Thyroid gland (tissue), 4 donors: ENCODE results near the gene KCNK18.

ENCODE experiments used
- POLR2A ChIP-seq, 2 donors: fragments of 450-650 bp; IDR thresholded peaks; one replicate each; pipeline ENCODE4 v1.6.1; 2017; ENCODE audit warnings: antibody characterized with exemption in 2 of 2, mild to moderate bottlenecking in 2 of 2, moderate library complexity in 1 of 2
- TF ChIP-seq, protein P1 (sequence below), 6 experiments: fragments of 200-600 bp in 3 of 6; fragments of 450-650 bp in 3 of 6; sonication (generic) in 3 of 6; IDR thresholded peaks; one replicate each; pipeline ENCODE4 v1.5.1; 2016 to 2019; ENCODE audit warnings: antibody characterized with exemption in 6 of 6, mild to moderate bottlenecking in 2 of 6, inconsistent platforms in 1 of 6, moderate library complexity in 1 of 6

GRCh38 chr10:117239721-117240620 lies 42.7 kb downstream of the KCNK18 start:
- TF ChIP-seq, protein P1, sequence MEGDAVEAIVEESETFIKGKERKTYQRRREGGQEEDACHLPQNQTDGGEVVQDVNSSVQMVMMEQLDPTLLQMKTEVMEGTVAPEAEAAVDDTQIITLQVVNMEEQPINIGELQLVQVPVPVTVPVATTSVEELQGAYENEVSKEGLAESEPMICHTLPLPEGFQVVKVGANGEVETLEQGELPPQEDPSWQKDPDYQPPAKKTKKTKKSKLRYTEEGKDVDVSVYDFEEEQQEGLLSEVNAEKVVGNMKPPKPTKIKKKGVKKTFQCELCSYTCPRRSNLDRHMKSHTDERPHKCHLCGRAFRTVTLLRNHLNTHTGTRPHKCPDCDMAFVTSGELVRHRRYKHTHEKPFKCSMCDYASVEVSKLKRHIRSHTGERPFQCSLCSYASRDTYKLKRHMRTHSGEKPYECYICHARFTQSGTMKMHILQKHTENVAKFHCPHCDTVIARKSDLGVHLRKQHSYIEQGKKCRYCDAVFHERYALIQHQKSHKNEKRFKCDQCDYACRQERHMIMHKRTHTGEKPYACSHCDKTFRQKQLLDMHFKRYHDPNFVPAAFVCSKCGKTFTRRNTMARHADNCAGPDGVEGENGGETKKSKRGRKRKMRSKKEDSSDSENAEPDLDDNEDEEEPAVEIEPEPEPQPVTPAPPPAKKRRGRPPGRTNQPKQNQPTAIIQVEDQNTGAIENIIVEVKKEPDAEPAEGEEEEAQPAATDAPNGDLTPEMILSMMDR (IDR thresholded peaks at IDR 0.05), result no peak
- TF ChIP-seq POLR2A (IDR thresholded peaks at IDR 0.05), result no peak
